ENCODE data around the gene RBL1.
"Not testable (repeated sequence)": the region's sequence is repeated elsewhere in the genome, so short reads cannot be mapped to it uniquely, and the experiment has no call there.

GRCh38 chr20:36962354-36962941 is 133.3 kb downstream of the RBL1 start:
- not testable (repeated sequence) for TF ChIP-seq EP300 (IDR thresholded peaks at IDR 0.05)
- TF ChIP-seq, protein P1, sequence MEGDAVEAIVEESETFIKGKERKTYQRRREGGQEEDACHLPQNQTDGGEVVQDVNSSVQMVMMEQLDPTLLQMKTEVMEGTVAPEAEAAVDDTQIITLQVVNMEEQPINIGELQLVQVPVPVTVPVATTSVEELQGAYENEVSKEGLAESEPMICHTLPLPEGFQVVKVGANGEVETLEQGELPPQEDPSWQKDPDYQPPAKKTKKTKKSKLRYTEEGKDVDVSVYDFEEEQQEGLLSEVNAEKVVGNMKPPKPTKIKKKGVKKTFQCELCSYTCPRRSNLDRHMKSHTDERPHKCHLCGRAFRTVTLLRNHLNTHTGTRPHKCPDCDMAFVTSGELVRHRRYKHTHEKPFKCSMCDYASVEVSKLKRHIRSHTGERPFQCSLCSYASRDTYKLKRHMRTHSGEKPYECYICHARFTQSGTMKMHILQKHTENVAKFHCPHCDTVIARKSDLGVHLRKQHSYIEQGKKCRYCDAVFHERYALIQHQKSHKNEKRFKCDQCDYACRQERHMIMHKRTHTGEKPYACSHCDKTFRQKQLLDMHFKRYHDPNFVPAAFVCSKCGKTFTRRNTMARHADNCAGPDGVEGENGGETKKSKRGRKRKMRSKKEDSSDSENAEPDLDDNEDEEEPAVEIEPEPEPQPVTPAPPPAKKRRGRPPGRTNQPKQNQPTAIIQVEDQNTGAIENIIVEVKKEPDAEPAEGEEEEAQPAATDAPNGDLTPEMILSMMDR (IDR thresholded peaks at IDR 0.05) = not testable (repeated sequence)
